ENCODE measurements around the gene TMEM165. TPM values are rescaled to one million over a fixed set of nuclear protein-coding genes. Genes with fewer than 3 reads are reported as not detected.

TMEM165 gene
- total and polyA plus RNA-seq, 7 donors, result 16.0 to 61.0 (median 29.1) TPM

DNA sequence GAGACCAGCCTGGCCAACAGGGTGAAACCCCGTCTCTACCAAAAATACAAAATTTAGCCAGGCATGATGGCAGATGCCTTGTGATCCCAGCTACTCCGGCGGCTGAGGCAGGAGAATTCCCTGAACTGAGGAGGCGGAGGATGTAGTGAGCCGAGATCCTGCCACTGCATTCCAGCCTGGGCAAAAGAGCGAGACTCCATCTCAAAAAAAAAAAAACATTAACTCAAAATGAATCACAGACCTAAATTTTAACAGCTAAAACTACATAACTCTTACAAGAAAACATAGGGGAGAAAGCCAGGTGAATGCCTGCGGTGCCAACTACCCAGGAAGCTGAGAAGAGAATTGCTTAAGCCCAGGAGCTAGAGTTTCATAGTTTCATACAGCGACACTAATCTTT, 54.8 kb downstream of the TMEM165 start:
- Histone ChIP-seq H3K36me3 (ENCODE audit: insufficient read depth in 1 of 2, low read depth in 1 of 2) (peaks cover 4 to 86% of the 10 kb centered on the region in 2 donors), H3K4me1 (no peaks in the 10 kb centered on the region), H3K27ac (no peak overlapping the region), H3K9me3 (no peaks in the 10 kb centered on the region), H3K4me3 (no peak overlapping the region), H3K27me3 (ENCODE audit: insufficient read depth in 3 of 3, low read length in 2 of 3) (no peaks in the 10 kb centered on the region)
- intact Hi-C loops (cut with DNase I), result no loop called here
- DNase-seq (no peak), ATAC-seq (no peak)
- WGBS, 3 donors, result 84 to 85% (median 84%) methylated on average over 8 of the region's 8 CpGs
- no peak for TF ChIP-seq CTCF (IDR thresholded peaks at IDR 0.05)

DNA sequence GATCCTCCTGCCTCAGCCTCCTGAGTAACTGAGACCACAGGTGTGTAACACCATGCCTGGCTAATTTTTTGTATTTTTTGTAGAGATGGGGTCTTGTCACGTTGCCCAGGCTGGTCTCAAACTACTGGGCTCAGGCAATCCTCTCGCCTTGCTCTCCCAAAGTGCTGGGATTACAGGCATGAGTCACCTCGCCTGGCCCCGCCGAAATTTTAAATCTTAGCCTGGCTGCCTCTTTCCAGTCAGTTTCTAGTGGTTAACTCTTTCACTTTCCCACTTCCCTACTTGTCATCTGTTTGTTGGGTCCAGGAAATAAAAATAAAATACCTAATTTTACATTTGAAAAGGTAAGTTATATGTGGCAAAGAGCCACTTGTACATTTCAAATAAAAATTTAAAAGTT, 62.4 kb downstream of the TMEM165 start:
- no peaks in the 10 kb centered on the region for H3K27me3 ChIP-seq (ENCODE audit: insufficient read depth in 3 of 3, low read length in 2 of 3)
- H3K4me1 ChIP-seq, result no peaks in the 10 kb centered on the region
- no peak overlapping the region for H3K27ac ChIP-seq
- no peak for ATAC-seq
- H3K36me3 ChIP-seq (ENCODE audit: insufficient read depth in 1 of 2, low read depth in 1 of 2), result peaks cover 0 to 72% of the 10 kb centered on the region in 2 donors
- no peak for DNase-seq
- WGBS, 3 donors, result 62 to 85% (median 68%) methylated on average over 5 of the region's 5 CpGs
- TF ChIP-seq CTCF (IDR thresholded peaks at IDR 0.05), result no peak
- H3K4me3 ChIP-seq, result no peak overlapping the region
- no peaks in the 10 kb centered on the region for H3K9me3 ChIP-seq
- intact Hi-C loops (cut with DNase I), result no loop called here

GRCh38 chr4:55458611-55459010, 62.9 kb downstream of the TMEM165 start:
- ATAC-seq, result no peak
- intact Hi-C loops (cut with DNase I), result no loop called here
- 84 to 90% (median 85%) methylated on average over 2 of the region's 2 CpGs for WGBS, 3 donors
- H3K4me3 ChIP-seq, result no peak overlapping the region
- H3K36me3 ChIP-seq (ENCODE audit: insufficient read depth in 1 of 2, low read depth in 1 of 2), result peaks cover 0 to 72% of the 10 kb centered on the region in 2 donors
- H3K4me1 ChIP-seq, result no peaks in the 10 kb centered on the region
- H3K27me3 ChIP-seq (ENCODE audit: insufficient read depth in 3 of 3, low read length in 2 of 3), result no peaks in the 10 kb centered on the region
- H3K27ac ChIP-seq, result no peak overlapping the region
- no peak for DNase-seq
- TF ChIP-seq CTCF (IDR thresholded peaks at IDR 0.05), result no peak
- H3K9me3 ChIP-seq, result no peaks in the 10 kb centered on the region

GRCh38 chr4:55466001-55466400, 70.2 kb downstream of the TMEM165 start:
- Histone ChIP-seq H3K4me1 (no peaks in the 10 kb centered on the region), H3K27ac (no peak overlapping the region), H3K9me3 (no peaks in the 10 kb centered on the region), H3K4me3 (no peak overlapping the region), H3K27me3 (ENCODE audit: insufficient read depth in 3 of 3, low read length in 2 of 3) (no peaks in the 10 kb centered on the region), H3K36me3 (ENCODE audit: insufficient read depth in 1 of 2, low read depth in 1 of 2) (peaks cover 2 to 79% of the 10 kb centered on the region in 2 donors)
- ATAC-seq (no peak), DNase-seq (no peak)
- intact Hi-C loops (cut with DNase I), result no loop called here
- WGBS, 3 donors, result 94 to 98% (median 95%) methylated on average over 3 of the region's 3 CpGs
- no peak for TF ChIP-seq CTCF (IDR thresholded peaks at IDR 0.05)

GRCh38 chr4:55468724-55469123, 73.0 kb downstream of the TMEM165 start:
- Histone ChIP-seq H3K4me1 (no peaks in the 10 kb centered on the region), H3K27me3 (ENCODE audit: insufficient read depth in 3 of 3, low read length in 2 of 3) (no peaks in the 10 kb centered on the region), H3K36me3 (ENCODE audit: insufficient read depth in 1 of 2, low read depth in 1 of 2) (peaks cover 2 to 86% of the 10 kb centered on the region in 2 donors), H3K27ac (no peak overlapping the region), H3K4me3 (no peak overlapping the region), H3K9me3 (no peaks in the 10 kb centered on the region)
- intact Hi-C loops (cut with DNase I), result no loop called here
- no peak for TF ChIP-seq CTCF (IDR thresholded peaks at IDR 0.05)
- DNase-seq (no peak), ATAC-seq (no peak)
- 81 to 90% (median 89%) methylated on average over 2 of the region's 2 CpGs for WGBS, 3 donors

All from psoas muscle (tissue), 8 donors.